Activated naive CD4-positive, alpha-beta T cell treated with anti-CD3 and anti-CD28 coated beads, Interleukin-2, amount 50 U/mL, for 16 hours (primary cell): ENCODE measurements around the gene ADGRG1.
"Not testable (repeated sequence)": the region's sequence is repeated elsewhere in the genome, so short reads cannot be mapped to it uniquely, and the experiment has no call there.

Experiments
- DNase-seq: peaks from one replicate; pipeline ENCODE4 v3.0.0-alpha.2; 2020

Gene ADGRG1

DNA sequence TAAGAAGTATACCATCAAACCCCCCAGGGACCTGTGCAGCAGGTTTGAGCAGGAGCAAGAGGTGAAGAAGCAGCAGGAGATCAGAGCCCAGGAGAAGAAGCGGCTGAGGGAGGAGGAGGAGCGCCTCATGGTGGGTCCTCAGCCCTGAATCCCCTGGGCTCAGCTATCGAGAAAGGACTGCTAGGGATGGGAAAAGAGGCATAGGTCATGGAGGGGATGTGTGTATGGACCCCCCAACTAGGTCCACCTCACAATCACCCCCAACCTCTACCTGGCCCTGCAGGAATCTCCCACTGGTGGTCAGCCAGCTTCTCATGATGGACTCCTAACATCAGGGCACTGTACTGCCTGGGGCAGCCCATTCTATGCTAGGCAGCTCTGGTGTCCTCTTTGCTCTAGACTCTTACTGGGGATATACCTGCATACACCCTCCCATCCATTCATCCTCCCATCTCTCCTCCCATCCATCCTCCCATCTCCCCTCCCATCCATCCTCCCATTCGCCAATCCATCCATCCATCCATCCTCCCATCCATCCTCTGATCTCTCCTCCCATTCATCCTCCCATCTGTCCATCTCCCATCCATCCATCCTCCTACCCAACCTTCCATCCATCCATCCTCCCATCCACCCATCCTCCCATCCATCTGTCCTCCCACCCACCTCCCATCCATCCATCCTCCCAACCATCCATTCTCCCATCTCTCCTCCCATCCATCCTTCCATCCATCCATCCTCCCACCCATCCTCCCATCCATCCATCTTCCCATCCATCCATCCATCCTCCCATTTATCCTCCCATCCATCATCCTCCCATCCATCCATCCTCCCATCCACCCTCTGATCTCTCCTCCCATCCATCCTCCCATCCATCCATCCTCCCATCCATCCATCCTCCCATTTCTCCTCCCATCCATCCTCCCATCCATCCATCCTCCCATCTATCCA lies 76.7 kb downstream of the ADGRG1 start:
- DNase-seq = no peak

DNA sequence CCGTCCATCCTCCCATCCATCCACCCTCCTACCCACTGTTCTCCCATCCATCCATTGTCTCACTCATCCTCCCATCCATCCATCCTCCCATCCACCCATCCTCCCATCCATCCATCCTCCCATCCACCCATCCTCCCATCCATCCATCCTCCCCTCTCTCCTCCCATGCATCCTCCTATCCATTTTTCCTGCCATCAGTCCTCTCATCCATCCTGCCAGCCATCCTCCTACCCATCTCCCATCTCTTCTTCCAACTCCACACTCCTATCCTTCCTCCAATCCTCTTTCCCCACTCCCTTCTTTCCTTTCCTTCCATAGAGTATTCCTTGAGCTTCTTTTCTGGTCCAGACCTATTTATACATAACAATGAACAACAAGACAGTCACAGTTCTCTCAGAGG lies 78.3 kb downstream of the ADGRG1 start:
- DNase-seq = no peak

DNA sequence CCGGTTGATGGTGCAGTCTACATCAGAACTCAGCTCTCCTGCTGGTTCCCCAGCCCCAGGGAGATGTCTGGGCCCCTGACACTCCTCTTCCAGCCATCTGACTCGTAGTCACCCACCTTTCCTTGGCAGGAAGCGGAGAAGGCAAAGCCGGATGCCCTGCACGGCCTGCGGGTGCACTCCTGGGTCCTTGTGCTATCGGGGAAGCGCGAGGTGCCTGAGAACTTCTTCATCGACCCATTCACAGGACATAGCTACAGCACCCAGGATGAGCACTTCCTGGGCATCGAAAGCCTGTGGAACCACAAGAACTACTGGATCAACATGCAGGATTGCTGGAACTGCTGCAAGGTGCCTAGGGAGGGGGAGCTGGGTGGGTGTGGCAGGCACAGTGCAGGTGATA lies 78.9 kb downstream of the ADGRG1 start:
- DNase-seq = no peak

DNA sequence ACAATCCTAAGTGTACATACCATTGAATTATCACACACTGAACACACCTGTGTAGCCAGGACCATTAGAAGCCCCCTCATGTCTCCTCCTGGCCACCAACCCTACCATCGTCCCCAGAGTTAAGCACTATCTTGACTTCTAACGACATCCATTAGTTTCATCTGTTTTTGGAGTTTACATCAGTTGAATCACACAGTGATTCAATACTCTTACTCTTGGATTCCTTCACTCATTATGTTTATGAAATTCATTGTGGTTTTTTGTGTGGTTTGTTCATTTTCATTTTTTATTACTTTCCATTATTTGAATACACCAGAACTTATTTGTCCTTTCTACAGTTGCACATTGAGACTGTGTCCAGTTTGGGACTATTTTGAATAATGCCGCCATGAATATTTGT lies 79.7 kb downstream of the ADGRG1 start:
- no peak for DNase-seq

DNA sequence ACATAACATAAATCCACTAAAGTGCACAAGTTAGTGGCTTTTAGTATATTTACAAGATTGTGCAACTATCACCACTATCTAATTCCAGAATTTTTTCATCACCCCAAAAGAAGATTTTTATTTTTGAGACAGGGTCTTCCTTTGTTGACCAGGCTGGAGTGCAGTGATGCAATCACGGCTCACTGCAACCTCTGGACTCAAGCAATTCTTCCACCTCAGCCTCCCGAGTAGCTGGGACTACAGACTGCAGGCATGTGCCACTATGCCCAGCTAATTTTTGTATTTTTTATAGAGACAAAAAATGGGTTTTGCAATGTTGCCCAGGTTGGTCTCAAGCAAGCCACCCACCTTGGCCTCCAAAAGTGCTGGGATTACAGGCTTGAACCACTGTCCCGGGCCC lies 81.2 kb downstream of the ADGRG1 start:
- no peak for DNase-seq

- DNase-seq = no peak
These were observed 82.9 kb downstream of the ADGRG1 start for GRCh38 chr16:57711346-57711745.

DNA sequence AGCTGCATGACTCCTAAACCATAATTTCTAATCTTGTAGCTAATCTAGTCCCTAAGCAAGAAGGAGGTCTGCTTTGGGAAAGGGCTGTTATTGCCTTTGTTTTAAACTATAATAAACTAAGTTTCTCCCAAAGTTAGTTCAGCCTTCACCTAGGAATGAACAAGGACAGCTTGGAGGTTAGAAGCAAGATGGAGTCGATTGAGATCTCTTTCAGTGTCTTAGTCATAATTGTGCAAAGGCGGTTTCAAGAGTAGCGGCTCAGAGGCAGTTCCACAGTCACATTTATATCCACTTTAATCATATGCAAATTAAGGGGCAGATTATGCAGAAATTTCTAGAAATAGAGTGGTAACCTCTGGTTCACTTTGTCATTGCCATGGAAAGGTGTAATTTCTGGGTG lies 83.6 kb downstream of the ADGRG1 start:
- no peak for DNase-seq

GRCh38 chr16:57712569-57712968 lies 84.1 kb downstream of the ADGRG1 start:
- not testable (repeated sequence) for DNase-seq

DNA sequence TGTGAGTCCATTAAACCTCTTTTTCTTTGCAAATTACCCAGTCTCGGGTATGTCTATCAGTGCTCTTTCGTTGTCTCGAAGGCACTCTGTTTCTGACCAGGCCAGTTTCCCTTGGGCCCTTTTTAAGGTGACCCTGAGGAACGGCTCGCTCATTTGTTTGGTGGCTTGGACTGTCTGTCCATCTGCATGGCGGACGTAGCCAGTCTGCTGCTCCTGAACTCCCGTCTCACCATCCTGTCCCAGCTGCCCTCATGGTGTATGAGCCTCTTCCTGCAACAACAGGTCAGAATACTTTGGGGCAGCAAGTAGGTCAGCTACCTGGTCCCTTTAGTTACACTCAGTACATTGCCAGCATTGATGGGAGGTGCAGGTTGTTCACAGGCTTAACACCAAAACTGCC lies 85.2 kb downstream of the ADGRG1 start:
- no peak for DNase-seq

DNA sequence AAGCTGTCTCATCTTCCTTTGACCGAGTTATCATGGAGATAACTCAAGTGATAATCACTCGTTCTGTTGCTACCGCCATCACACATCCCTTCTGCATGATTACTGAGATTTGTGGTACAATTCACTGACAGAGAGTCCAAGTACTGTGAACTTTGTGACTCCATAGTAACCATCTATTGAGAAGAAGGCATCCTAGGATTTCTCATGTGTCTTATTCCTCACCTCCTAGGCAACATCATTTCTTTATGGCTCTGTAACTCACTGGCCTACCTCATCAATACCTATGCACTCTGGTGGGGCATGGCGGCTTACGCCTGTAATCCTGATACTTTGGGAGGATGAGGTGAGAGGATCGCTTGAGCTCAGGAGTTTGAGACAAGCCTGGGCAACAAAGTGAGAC lies 85.6 kb downstream of the ADGRG1 start:
- DNase-seq = no peak
